Spleen (tissue), 11 donors: ENCODE data around the gene EPHX1. TPM values are rescaled to one million over a fixed set of nuclear protein-coding genes. Genes with fewer than 3 reads are reported as not detected.
"Not testable (repeated sequence)": the region's sequence is repeated elsewhere in the genome, so short reads cannot be mapped to it uniquely, and the experiment has no call there.

Source experiments
- DNase-seq: peaks from one replicate; pipeline ENCODE4 v3.0.0-alpha.2; 2020
- H3K27ac ChIP-seq, 8 donors: fragments of 200-600 bp; sonication (generic) in 7 of 8; 1 replicate in 4 of 8; 2 replicates in 4 of 8; pipeline versions ENCODE4 v1.5.0 to v1.8.0; 2016 to 2021; ENCODE audit warnings: inconsistent platforms in 4 of 8, mild to moderate bottlenecking in 4 of 8, moderate library complexity in 1 of 8
- H3K27me3 ChIP-seq, 7 donors: fragments of 200-600 bp; sonication (generic) in 6 of 7; replicated peaks in 1 of 7; 1 replicate in 4 of 7; 2 replicates in 3 of 7; pipeline versions ENCODE4 v1.5.0 to v1.8.0; 2016 to 2021; ENCODE audit warnings: inconsistent platforms in 3 of 7, mild to moderate bottlenecking in 1 of 7
- H3K36me3 ChIP-seq, 6 donors: fragments of 200-600 bp; sonication (generic) in 5 of 6; 1 replicate in 4 of 6; 2 replicates in 2 of 6; pipeline versions ENCODE4 v1.5.0 to v1.8.0; 2016 to 2021; ENCODE audit warnings: inconsistent platforms in 2 of 6
- H3K4me1 ChIP-seq, 6 donors: fragments of 200-600 bp; sonication (generic) in 5 of 6; 1 replicate in 3 of 6; 2 replicates in 3 of 6; pipeline versions ENCODE4 v1.5.0 to v1.8.0; 2016 to 2021; ENCODE audit warnings: inconsistent platforms in 3 of 6
- H3K4me3 ChIP-seq, 8 donors: fragments of 200-600 bp; sonication (generic) in 7 of 8; 1 replicate in 4 of 8; 2 replicates in 4 of 8; pipeline versions ENCODE4 v1.5.0 to v1.8.0; 2016 to 2021; ENCODE audit warnings: inconsistent platforms in 4 of 8, mild to moderate bottlenecking in 4 of 8, moderate library complexity in 2 of 8
- H3K9me3 ChIP-seq, 8 donors: fragments of 200-600 bp; sonication (generic) in 7 of 8; 1 replicate in 4 of 8; 2 replicates in 4 of 8; pipeline versions ENCODE4 v1.5.0 to v1.8.0; 2016 to 2021; ENCODE audit warnings: inconsistent platforms in 4 of 8
- POLR2A ChIP-seq, 3 donors: fragments of 450-650 bp; IDR thresholded peaks; one replicate each; pipeline ENCODE4 v1.5.1; 2017; ENCODE audit warnings: antibody characterized with exemption in 3 of 3, mild to moderate bottlenecking in 1 of 3
- POLR2AphosphoS5 ChIP-seq, 3 donors: sonication (generic); formaldehyde crosslinking; IDR thresholded peaks; one replicate each; pipeline ENCODE4 v1.5.1; 2017; ENCODE audit warnings: antibody characterized with exemption in 3 of 3
- WGBS, 5 donors: extraction: QIAGEN DNeasy Blood & Tissue Kit in 3 of 5; methylation state at CpG; one replicate each; pipeline versions ENCODE4 v1.1.5 to v1.1.7; 2013 to 2018; 5-methylcytosine and 5-hydroxymethylcytosine counted together
- intact Hi-C: fragments of 100-400 bp; cut with DNase I; formaldehyde crosslinking; loops from one replicate; pipeline ENCODE4 v1.15.0; 2023; ENCODE audit warnings: low total_unique reads
- polyA plus RNA-seq, 3 donors: library from polyadenylated mRNA; stranded (reverse); fragments of 200-250 nt; gene quantifications; one replicate each; pipeline ENCODE4 v1.2.1, GENCODE V29; 2013
- total RNA-seq, 7 donors: library from RNA; depleted of rRNA in 3 of 7; stranded (reverse); fragments of >200 nt in 3 of 7; fragmentation: NEBNext Ultra II Directional in 4 of 7; extraction: Animal tissue kit (Norgen Biotek cat#: 25700) in 4 of 7; gene quantifications; one replicate each; pipeline versions ENCODE4 v1.1.0 to v1.2.1, GENCODE V29; 2016 to 2021
- TF ChIP-seq, protein P1 (sequence below), 11 experiments: fragments of 200-600 bp in 7 of 11; fragments of 450-650 bp in 4 of 11; sonication (generic) in 4 of 11; IDR thresholded peaks in 8 of 11; conservative IDR thresholded peaks in 3 of 11; 1 replicate in 7 of 11; 2 replicates in 4 of 11; pipeline versions ENCODE4 v1.4.0 to v1.8.0; 2016 to 2021; ENCODE audit warnings: antibody characterized with exemption in 11 of 11, inconsistent platforms in 4 of 11, mild to moderate bottlenecking in 1 of 11
- donor health status: healthy with polysubstance abuse.
- donor health status: DM: no; HTN: no; CAD: no; lungs with moderate emphysema.
- donor health status: DM: no; HTN: no; CAD: no.
- donor health status: Bipolar disorder and iron deficiency.
- donor health status: healthy.
- donor health status: DM: no; HTN: no; CAD: no.
- donor health status: DM: yes; HTN: yes; CAD: no.

The EPHX1 gene
- total and polyA plus RNA-seq, 10 donors: 3.9 to 92.8 (median 43.9) TPM

GRCh38 chr1:225886159-225887029, 76.5 kb downstream of the EPHX1 start:
- H3K27ac ChIP-seq: peak overlapping the region in 1 of 8 donors; percentile 63
- H3K9me3 ChIP-seq: no peaks in the 10 kb centered on the region
- 91 to 97% (median 94%) methylated on average over 9 to 19 of the region's 19 CpGs for WGBS, 5 donors
- no peak for DNase-seq
- no peaks in the 10 kb centered on the region for H3K36me3 ChIP-seq
- peaks cover 0 to 6% (median 0%) of the 10 kb centered on the region in 7 donors for H3K27me3 ChIP-seq
- peaks cover 0 to 38% (median 10%) of the 10 kb centered on the region in 6 donors for H3K4me1 ChIP-seq
- H3K4me3 ChIP-seq: no peak overlapping the region
- no peak for TF ChIP-seq POLR2A (IDR thresholded peaks at IDR 0.05)
- intact Hi-C loops: no loop called here

GRCh38 chr1:225887030-225887314, 77.0 kb downstream of the EPHX1 start:
- no peak overlapping the region for H3K27ac ChIP-seq
- no peak overlapping the region for H3K4me3 ChIP-seq
- peaks cover 0 to 6% (median 0%) of the 10 kb centered on the region in 7 donors for H3K27me3 ChIP-seq
- peaks cover 0 to 34% (median 8%) of the 10 kb centered on the region in 6 donors for H3K4me1 ChIP-seq
- no peaks in the 10 kb centered on the region for H3K9me3 ChIP-seq
- no peak for DNase-seq
- WGBS, 5 donors: 90 to 94% (median 92%) methylated on average over 7 of the region's 7 CpGs
- no peaks in the 10 kb centered on the region for H3K36me3 ChIP-seq
- no peak for TF ChIP-seq POLR2AphosphoS5 (IDR thresholded peaks at IDR 0.05)
- TF ChIP-seq POLR2A (IDR thresholded peaks at IDR 0.05): no peak
- TF ChIP-seq, protein P1, sequence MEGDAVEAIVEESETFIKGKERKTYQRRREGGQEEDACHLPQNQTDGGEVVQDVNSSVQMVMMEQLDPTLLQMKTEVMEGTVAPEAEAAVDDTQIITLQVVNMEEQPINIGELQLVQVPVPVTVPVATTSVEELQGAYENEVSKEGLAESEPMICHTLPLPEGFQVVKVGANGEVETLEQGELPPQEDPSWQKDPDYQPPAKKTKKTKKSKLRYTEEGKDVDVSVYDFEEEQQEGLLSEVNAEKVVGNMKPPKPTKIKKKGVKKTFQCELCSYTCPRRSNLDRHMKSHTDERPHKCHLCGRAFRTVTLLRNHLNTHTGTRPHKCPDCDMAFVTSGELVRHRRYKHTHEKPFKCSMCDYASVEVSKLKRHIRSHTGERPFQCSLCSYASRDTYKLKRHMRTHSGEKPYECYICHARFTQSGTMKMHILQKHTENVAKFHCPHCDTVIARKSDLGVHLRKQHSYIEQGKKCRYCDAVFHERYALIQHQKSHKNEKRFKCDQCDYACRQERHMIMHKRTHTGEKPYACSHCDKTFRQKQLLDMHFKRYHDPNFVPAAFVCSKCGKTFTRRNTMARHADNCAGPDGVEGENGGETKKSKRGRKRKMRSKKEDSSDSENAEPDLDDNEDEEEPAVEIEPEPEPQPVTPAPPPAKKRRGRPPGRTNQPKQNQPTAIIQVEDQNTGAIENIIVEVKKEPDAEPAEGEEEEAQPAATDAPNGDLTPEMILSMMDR (IDR thresholded peaks at IDR 0.05 in 8 of 11, conservative IDR thresholded peaks at IDR 0.05 in 3 of 11): no peak
- intact Hi-C loops: no loop called here

DNA sequence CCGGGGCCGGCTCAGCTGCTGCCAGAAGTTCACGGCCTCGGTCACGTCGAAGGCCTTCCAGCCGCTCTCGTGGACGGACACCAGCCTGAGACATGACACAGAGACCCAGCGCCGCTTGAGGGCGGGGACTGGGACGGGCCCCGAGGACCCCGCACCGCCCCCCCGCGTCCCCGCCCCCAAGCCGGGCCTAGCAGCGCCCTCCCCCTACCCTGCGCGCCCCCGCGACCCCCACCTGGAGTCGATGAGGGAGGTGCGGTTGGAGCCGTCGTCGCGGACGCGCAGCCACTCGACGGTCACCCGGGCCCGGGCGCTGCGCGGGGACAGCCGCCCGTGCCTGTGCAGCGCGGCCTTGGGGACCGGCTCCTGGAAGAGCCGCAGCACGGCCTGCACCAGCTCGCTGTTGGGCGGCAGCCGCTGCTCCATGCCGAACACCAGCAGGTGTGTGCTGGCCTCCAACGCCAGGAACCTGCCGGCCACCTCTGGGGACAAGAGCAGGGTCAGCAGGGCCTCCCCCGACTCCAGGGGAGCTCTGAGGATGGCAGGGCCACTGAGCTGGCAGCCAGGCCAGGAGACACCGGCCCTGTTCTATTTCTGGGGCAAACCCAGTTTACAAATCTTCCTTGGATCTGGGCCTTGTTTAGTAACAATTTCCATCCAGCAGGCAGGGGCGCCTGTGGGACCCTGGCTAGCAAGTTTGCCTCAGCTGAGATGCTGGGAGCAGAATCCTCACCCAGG, 77.8 kb downstream of the EPHX1 start:
- 27 to 56% (median 44%) methylated on average over 2 to 51 of the region's 56 CpGs for WGBS, 5 donors
- intact Hi-C loops, DNase-seq, H3K36me3 ChIP-seq, H3K9me3 ChIP-seq, H3K27ac ChIP-seq, H3K27me3 ChIP-seq, H3K4me3 ChIP-seq: not testable (repeated sequence)
- H3K4me1 ChIP-seq: peaks cover 0 to 34% (median 8%) of the 10 kb centered on the region in 6 donors

DNA sequence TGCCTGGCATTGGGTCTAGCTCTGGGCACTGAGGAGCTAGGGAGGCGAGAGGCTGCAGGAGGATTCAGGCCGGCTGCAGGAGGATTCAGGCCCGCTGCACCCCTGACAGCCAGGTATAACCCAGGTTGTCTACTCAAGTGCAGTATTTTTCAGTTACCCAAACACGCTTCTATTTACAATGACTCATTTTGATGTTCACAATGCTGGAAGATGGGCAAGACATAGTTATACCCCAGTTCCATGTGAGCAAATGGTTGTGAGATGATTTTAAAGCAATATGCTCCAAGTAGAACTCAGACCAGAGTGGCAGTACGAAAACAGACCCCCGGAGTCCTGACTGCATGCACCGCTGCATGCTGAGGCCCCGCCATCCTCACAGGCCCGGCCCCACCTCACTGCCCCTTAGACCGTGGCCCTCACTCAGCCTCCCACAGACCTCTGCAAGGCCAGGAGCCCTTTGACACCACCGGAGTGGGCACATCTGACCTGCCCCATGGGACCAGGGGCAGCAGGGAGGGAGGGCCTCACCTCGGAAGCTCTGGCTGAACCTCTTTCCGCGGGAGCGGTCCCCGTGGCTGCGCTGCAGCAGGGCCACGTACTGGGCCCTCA, 78.5 kb downstream of the EPHX1 start:
- Histone ChIP-seq H3K4me3 (no peak overlapping the region), H3K9me3 (no peaks in the 10 kb centered on the region), H3K36me3 (no peaks in the 10 kb centered on the region), H3K27ac (no peak overlapping the region), H3K4me1 (peaks cover 0 to 27% (median 2%) of the 10 kb centered on the region in 6 donors), H3K27me3 (peaks cover 0 to 6% (median 0%) of the 10 kb centered on the region in 7 donors)
- TF ChIP-seq POLR2AphosphoS5 (IDR thresholded peaks at IDR 0.05) (no peak), POLR2A (IDR thresholded peaks at IDR 0.05) (no peak)
- TF ChIP-seq, protein P1 (IDR thresholded peaks at IDR 0.05 in 8 of 11, conservative IDR thresholded peaks at IDR 0.05 in 3 of 11): no peak
- 86 to 98% (median 90%) methylated on average over 10 to 18 of the region's 18 CpGs for WGBS, 5 donors
- no peak for DNase-seq
- intact Hi-C loops: no loop called here
